Panc1 (cell line): ENCODE data around the gene SLC9A3. TPM values are rescaled to one million over a fixed set of nuclear protein-coding genes. Genes with fewer than 3 reads are reported as not detected.

Experiments
- ATAC-seq: fragments of 200-7000 bp; cut with Tn5 transposase; 2 replicates; pipeline ENCODE4 v1.9.1; 2020; ENCODE audit warnings: mild to moderate bottlenecking, moderate library complexity
- BruUV-seq: library from RNA; stranded (reverse); fragments of 400-500 nt; replicated peaks from 2 replicates; lab custom pipeline; 2021; lab: Mats Ljungman, UMichigan
- CTCF ChIA-PET: fragments of 300-600 bp; sonication (Branson Sonifier 250); formaldehyde crosslinking; loops from one replicate; lab custom pipeline; 2022; ENCODE audit warnings: antibody characterized with exemption; lab: Charles Lee
- POLR2A ChIA-PET: fragments of 300-600 bp; sonication (Branson Sonifier 250); formaldehyde crosslinking; loops from one replicate; lab custom pipeline; 2022; ENCODE audit warnings: antibody characterized with exemption; lab: Charles Lee
- DNase-seq: peaks from one replicate; pipeline ENCODE4 v3.0.0-alpha.2; 2010; ENCODE audit warnings: low read depth, low spot score
- H3K27ac ChIP-seq: 2 replicates; pipeline ENCODE4 v1.5.1; 2011; ENCODE audit warnings: mild to moderate bottlenecking, low read length, inconsistent platforms
- H3K27me3 ChIP-seq: fragments of 200-500 bp; sonication (Bioruptor generic); 2 replicates; pipeline ENCODE4 v1.6.0; 2014; ENCODE audit warnings: low read length, inconsistent platforms; ENCODE audit not compliant: control insufficient read depth, insufficient read depth
- H3K36me3 ChIP-seq: fragments of 200-500 bp; sonication (Bioruptor generic); 2 replicates; pipeline ENCODE4 v1.5.1; 2014; ENCODE audit warnings: inconsistent platforms, mild to moderate bottlenecking, low read length, moderate library complexity; ENCODE audit not compliant: control insufficient read depth, insufficient read depth
- H3K4me1 ChIP-seq: 2 replicates; pipeline ENCODE4 v1.5.1; 2011; ENCODE audit warnings: inconsistent platforms, mild to moderate bottlenecking, low read length, moderate library complexity; ENCODE audit not compliant: control insufficient read depth, insufficient read depth
- H3K4me3 ChIP-seq, 2 experiments: 2 replicates each; pipeline ENCODE4 v1.5.1; 2011 to 2012; ENCODE audit warnings: low read depth in 2 of 2, low read length in 2 of 2, mild to moderate bottlenecking in 2 of 2, inconsistent platforms in 1 of 2, moderate library complexity in 1 of 2
- H3K9me3 ChIP-seq: fragments of 200-500 bp; sonication (Bioruptor generic); 2 replicates; pipeline ENCODE4 v1.5.1; 2014; ENCODE audit warnings: low read depth, mild to moderate bottlenecking, inconsistent platforms, low read length, moderate library complexity; ENCODE audit not compliant: control insufficient read depth, insufficient read depth
- POLR2AphosphoS5 ChIP-seq: IDR thresholded peaks from 2 replicates; pipeline ENCODE4 v1.6.1; 2012; ENCODE audit warnings: mild to moderate bottlenecking, low read depth, low read length, moderate library complexity
- SIN3A ChIP-seq: IDR thresholded peaks from 2 replicates; pipeline ENCODE4 v1.6.1; 2012; ENCODE audit warnings: low read depth, mild to moderate bottlenecking, low read length, moderate library complexity, borderline replicate concordance; ENCODE audit not compliant: insufficient read depth
- TCF7L2 ChIP-seq: IDR thresholded peaks from 2 replicates; pipeline ENCODE4 v1.6.1; 2011; ENCODE audit warnings: mild to moderate bottlenecking, low read depth, low read length, inconsistent platforms
- in situ Hi-C: cut with HindIII; loops from 2 replicates; pipeline ENCODE4 v1.10.0; 2016; ENCODE audit warnings: low sequenced_read_pairs, low pct_unique_long_range_greater_than_20kb
- intact Hi-C: fragments of 100-400 bp; cut with micrococcal nuclease; formaldehyde crosslinking; loops from one replicate; pipeline ENCODE4 v1.10.0; 2022; ENCODE audit not compliant: unreplicated experiment
- total RNA-seq: library from RNA; stranded (reverse); gene quantifications from one replicate; pipeline ENCODE4 v1.2.1, GENCODE V29; 2021; ENCODE audit not compliant: unreplicated experiment
- TF ChIP-seq, protein P1 (sequence below), 2 experiments: IDR thresholded peaks; 2 replicates each; pipeline ENCODE4 v1.6.1; 2011 to 2012; ENCODE audit warnings: low read depth in 2 of 2, control low read depth in 1 of 2, low read length in 1 of 2, mild to moderate bottlenecking in 1 of 2, moderate library complexity in 1 of 2; ENCODE audit not compliant: insufficient read depth in 1 of 2
- TF ChIP-seq, protein P2 (sequence below): fragments of 450-650 bp; IDR thresholded peaks from 2 replicates; pipeline ENCODE4 v1.5.1; 2017; ENCODE audit warnings: mild to moderate bottlenecking

SLC9A3 gene
- total RNA-seq, 1 experiment from 2014 or later, result 2.0 TPM

DNA sequence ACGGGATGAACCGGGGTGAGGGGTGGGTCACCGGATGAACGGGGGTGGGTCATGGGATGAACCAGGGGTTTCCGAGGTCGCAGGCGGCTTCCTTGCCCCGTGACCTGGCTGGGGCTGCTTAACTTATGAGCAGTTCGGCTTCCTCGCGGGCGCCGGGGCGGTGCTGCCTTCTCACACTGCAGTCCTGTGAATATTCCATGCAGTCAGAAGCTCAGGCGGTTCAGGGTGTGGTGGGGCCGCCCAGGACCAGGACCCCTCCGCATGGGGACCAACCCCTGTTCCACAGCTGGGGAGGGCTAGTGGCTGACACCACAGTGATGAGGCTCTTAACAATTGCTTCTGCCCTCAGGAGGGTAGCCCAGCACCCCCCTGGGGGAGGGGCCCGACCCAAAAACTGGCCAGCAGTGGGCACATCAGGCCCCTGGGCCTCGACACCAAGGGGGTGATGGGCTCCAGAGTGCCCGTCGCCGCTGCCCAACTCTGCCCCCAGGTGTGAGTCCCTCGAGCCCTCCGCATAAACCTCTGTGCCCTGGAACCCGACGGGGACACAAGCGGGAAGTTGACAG lies 30.9 kb upstream of the SLC9A3 start:
- H3K4me3 ChIP-seq, result no peak overlapping the region
- intact Hi-C loops, result no loop called here
- BruUV-seq, result no TSS peak
- H3K4me1 ChIP-seq, result peaks cover 21% of the 10 kb centered on the region
- in situ Hi-C loops, result no loop called here
- ChIA-PET POLR2A (no interaction called here), CTCF (no interaction called here)
- TF ChIP-seq, protein P1, sequence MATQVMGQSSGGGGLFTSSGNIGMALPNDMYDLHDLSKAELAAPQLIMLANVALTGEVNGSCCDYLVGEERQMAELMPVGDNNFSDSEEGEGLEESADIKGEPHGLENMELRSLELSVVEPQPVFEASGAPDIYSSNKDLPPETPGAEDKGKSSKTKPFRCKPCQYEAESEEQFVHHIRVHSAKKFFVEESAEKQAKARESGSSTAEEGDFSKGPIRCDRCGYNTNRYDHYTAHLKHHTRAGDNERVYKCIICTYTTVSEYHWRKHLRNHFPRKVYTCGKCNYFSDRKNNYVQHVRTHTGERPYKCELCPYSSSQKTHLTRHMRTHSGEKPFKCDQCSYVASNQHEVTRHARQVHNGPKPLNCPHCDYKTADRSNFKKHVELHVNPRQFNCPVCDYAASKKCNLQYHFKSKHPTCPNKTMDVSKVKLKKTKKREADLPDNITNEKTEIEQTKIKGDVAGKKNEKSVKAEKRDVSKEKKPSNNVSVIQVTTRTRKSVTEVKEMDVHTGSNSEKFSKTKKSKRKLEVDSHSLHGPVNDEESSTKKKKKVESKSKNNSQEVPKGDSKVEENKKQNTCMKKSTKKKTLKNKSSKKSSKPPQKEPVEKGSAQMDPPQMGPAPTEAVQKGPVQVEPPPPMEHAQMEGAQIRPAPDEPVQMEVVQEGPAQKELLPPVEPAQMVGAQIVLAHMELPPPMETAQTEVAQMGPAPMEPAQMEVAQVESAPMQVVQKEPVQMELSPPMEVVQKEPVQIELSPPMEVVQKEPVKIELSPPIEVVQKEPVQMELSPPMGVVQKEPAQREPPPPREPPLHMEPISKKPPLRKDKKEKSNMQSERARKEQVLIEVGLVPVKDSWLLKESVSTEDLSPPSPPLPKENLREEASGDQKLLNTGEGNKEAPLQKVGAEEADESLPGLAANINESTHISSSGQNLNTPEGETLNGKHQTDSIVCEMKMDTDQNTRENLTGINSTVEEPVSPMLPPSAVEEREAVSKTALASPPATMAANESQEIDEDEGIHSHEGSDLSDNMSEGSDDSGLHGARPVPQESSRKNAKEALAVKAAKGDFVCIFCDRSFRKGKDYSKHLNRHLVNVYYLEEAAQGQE (IDR thresholded peaks at IDR 0.05; ENCODE audit: insufficient read depth in 1 of 2, low read depth in 2 of 2, low read length in 1 of 2), result no peak
- TF ChIP-seq, protein P2, sequence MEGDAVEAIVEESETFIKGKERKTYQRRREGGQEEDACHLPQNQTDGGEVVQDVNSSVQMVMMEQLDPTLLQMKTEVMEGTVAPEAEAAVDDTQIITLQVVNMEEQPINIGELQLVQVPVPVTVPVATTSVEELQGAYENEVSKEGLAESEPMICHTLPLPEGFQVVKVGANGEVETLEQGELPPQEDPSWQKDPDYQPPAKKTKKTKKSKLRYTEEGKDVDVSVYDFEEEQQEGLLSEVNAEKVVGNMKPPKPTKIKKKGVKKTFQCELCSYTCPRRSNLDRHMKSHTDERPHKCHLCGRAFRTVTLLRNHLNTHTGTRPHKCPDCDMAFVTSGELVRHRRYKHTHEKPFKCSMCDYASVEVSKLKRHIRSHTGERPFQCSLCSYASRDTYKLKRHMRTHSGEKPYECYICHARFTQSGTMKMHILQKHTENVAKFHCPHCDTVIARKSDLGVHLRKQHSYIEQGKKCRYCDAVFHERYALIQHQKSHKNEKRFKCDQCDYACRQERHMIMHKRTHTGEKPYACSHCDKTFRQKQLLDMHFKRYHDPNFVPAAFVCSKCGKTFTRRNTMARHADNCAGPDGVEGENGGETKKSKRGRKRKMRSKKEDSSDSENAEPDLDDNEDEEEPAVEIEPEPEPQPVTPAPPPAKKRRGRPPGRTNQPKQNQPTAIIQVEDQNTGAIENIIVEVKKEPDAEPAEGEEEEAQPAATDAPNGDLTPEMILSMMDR, result no peak
- TF ChIP-seq SIN3A (no peak), POLR2AphosphoS5 (no peak), TCF7L2 (no peak)
- ATAC-seq, result peak; percentile 79
- H3K9me3 ChIP-seq, result no peaks in the 10 kb centered on the region
- peak; percentile 15 for DNase-seq
- H3K27me3 ChIP-seq, result peaks cover 2% of the 10 kb centered on the region; the same call in 1 of the 2 replicates
- peak overlapping the region; percentile 77 for H3K27ac ChIP-seq
- no peaks in the 10 kb centered on the region for H3K36me3 ChIP-seq

DNA sequence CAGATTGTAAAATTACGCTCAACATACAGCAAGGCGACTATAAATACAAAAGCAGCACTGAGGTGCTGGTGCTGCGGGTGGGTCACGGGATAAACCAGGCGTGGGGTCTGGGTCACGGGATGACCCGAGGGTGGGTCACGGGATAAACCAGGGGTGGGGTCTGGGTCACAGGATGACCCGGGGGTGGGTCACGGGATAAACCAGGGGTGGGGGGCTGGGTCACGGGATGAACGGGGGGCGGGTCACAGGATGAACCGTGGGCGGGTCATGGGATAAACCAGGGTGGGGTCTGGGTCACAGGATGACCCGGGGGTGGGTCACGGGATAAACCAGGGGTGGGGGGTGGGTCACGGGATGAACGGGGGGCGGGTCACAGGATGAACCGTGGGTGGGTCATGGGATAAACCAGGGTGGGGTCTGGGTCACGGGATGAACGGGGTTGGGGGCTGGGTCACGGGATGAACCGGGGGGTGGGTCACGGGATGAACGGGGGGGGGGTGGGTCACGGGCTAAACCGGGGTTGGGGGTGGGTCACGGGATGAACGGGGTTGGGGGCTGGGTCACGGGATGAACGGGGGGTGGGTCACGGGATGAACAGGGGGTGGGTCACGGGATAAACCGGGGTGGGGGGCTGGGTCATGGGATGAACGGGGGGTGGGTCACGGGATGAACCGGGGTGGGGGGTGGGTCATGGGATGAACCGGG lies 30.2 kb upstream of the SLC9A3 start:
- H3K9me3 ChIP-seq, result no peaks in the 10 kb centered on the region
- peak overlapping the region; percentile 18 to 43 for H3K4me3 ChIP-seq
- no TSS peak for BruUV-seq
- POLR2A ChIA-PET, result no interaction called here
- ATAC-seq (peak; percentile 24), DNase-seq (no peak)
- H3K27ac ChIP-seq, result peak overlapping the region; percentile 74
- peaks cover 2% of the 10 kb centered on the region; the same call in 1 of the 2 replicates for H3K27me3 ChIP-seq
- peaks cover 21% of the 10 kb centered on the region for H3K4me1 ChIP-seq
- TF ChIP-seq, protein P1 (IDR thresholded peaks at IDR 0.05; ENCODE audit: insufficient read depth in 1 of 2, low read depth in 2 of 2, low read length in 1 of 2), result no peak
- TF ChIP-seq SIN3A, result no peak
- no peak for TF ChIP-seq TCF7L2
- TF ChIP-seq, protein P2, result no peak
- TF ChIP-seq POLR2AphosphoS5, result no peak
- intact Hi-C loops (no loop called here), in situ Hi-C loops (no loop called here)
- CTCF ChIA-PET, result no interaction called here
- H3K36me3 ChIP-seq, result no peaks in the 10 kb centered on the region
